Measurements from ENCODE around the gene MPRIP.

- no peak for TF ChIP-seq CTCF (IDR thresholded peaks at IDR 0.05)
- TF ChIP-seq POLR2A (IDR thresholded peaks at IDR 0.05): no peak
Observed at GRCh38 chr17:17115620-17116019, 73.4 kb downstream of the MPRIP start.

Data from body of pancreas (tissue), 4 donors.